GM15510 (cell line): ENCODE data around the gene EXOG.

Experiments
- POLR2A ChIP-seq: IDR thresholded peaks from 3 replicates; pipeline ENCODE4 v1.6.1; 2011; ENCODE audit warnings: borderline replicate concordance; ENCODE audit not compliant: insufficient read length; ENCODE audit errors: extremely low read depth

Gene EXOG

GRCh38 chr3:38519000-38519399 is 22.9 kb downstream of the EXOG start:
- TF ChIP-seq POLR2A, result no peak

GRCh38 chr3:38519651-38520050 is 23.5 kb downstream of the EXOG start:
- no peak for TF ChIP-seq POLR2A

GRCh38 chr3:38521391-38521987 is 25.3 kb downstream of the EXOG start:
- TF ChIP-seq POLR2A, result no peak

GRCh38 chr3:38522002-38522401 is 25.9 kb downstream of the EXOG start:
- TF ChIP-seq POLR2A, result no peak

GRCh38 chr3:38524141-38524739 is 28.1 kb downstream of the EXOG start:
- no peak for TF ChIP-seq POLR2A

GRCh38 chr3:38526792-38527191 is 30.7 kb downstream of the EXOG start:
- TF ChIP-seq POLR2A, result no peak

GRCh38 chr3:38528457-38528856 is 32.3 kb downstream of the EXOG start:
- no peak for TF ChIP-seq POLR2A

GRCh38 chr3:38532529-38532928 is 36.4 kb downstream of the EXOG start:
- TF ChIP-seq POLR2A, result no peak

- no peak for TF ChIP-seq POLR2A
These were observed 37.3 kb downstream of the EXOG start for GRCh38 chr3:38533285-38533976.

- TF ChIP-seq POLR2A, result no peak
These were observed 38.0 kb downstream of the EXOG start for GRCh38 chr3:38534180-38534579.

- TF ChIP-seq POLR2A, result no peak
These were observed 38.5 kb downstream of the EXOG start for GRCh38 chr3:38534604-38535003.

- TF ChIP-seq POLR2A, result no peak
These were observed 40.5 kb downstream of the EXOG start for GRCh38 chr3:38536671-38537070.

- no peak for TF ChIP-seq POLR2A
These were observed 42.7 kb downstream of the EXOG start for GRCh38 chr3:38538773-38539353.

- TF ChIP-seq POLR2A, result no peak
These were observed 45.7 kb downstream of the EXOG start for GRCh38 chr3:38541806-38542205.

GRCh38 chr3:38542401-38543298 is 46.5 kb downstream of the EXOG start:
- TF ChIP-seq POLR2A, result no peak

GRCh38 chr3:38543586-38543985 is 47.4 kb downstream of the EXOG start:
- TF ChIP-seq POLR2A, result no peak

GRCh38 chr3:38544926-38545325 is 48.8 kb downstream of the EXOG start:
- TF ChIP-seq POLR2A, result no peak
